ENCODE results near the gene APP. TPM values are rescaled to one million over a fixed set of nuclear protein-coding genes. Genes with fewer than 3 reads are reported as not detected.

APP gene
- total RNA-seq, 4 donors from 2014 or later = 209 to 297 (median 240) TPM

DNA sequence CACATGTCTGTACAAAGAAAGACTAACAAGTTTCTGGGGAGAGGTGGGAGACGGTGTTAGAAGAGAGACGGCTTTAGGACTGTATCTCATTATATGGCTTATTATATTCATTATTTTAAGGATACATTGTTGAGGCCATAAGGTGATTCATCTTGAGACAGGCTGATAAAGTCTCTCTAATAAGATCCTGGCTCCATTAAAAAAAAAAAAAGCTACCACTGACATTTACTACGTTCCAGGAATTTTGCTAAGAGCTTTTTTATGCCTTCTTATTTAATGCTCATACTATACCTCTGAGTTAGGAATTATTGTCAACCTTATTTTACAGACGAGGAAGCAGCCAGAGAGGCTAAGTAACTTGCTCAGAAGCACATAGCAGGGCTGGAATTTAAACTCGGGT is 262.1 kb downstream of the APP start:
- DNase-seq = no peak
- Histone ChIP-seq H3K27me3 (no peaks in the 10 kb centered on the region), H3K4me3 (no peak overlapping the region), H3K36me3 (no peaks in the 10 kb centered on the region), H3K4me1 (peaks cover 0 to 23% (median 0%) of the 10 kb centered on the region in 4 donors), H3K9me3 (no peaks in the 10 kb centered on the region), H3K27ac (peak overlapping the region in 2 of 4 donors; percentile 1 to 26)
- no peak for TF ChIP-seq POLR2A (IDR thresholded peaks at IDR 0.05)
- TF ChIP-seq, protein P1, sequence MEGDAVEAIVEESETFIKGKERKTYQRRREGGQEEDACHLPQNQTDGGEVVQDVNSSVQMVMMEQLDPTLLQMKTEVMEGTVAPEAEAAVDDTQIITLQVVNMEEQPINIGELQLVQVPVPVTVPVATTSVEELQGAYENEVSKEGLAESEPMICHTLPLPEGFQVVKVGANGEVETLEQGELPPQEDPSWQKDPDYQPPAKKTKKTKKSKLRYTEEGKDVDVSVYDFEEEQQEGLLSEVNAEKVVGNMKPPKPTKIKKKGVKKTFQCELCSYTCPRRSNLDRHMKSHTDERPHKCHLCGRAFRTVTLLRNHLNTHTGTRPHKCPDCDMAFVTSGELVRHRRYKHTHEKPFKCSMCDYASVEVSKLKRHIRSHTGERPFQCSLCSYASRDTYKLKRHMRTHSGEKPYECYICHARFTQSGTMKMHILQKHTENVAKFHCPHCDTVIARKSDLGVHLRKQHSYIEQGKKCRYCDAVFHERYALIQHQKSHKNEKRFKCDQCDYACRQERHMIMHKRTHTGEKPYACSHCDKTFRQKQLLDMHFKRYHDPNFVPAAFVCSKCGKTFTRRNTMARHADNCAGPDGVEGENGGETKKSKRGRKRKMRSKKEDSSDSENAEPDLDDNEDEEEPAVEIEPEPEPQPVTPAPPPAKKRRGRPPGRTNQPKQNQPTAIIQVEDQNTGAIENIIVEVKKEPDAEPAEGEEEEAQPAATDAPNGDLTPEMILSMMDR (IDR thresholded peaks at IDR 0.05) = no peak

DNA sequence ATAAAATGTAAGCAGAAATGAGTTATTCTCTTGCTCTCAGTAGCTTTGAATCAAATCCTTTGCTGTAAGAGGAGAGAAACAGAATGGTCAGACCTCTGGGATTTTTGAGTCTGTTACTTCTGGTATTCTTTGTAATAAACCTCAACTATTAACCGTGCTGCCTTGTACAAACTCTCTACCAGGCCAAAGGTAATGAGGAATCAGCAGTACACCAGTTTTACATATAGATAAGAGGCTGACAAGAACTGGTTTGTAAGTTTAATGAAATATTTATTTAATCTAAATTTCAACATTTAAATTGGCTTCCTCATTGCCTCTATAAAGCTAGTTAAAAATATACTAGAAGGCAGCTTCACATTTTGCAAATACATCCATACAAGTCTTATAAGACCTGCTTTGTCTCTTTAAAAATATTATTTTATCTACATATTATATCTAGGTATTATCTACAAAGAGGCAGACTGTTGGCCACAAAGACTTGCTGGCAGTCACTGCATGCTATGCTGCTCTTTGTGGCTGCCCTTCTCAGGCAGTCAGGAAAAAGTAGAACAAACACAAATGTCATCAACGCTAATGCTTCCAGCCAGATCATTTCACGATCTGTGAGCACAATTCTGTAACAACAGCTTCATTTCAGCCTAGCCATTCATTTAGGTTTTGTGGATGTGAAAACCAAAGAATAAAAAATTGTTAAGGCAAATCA is 262.8 kb downstream of the APP start:
- Histone ChIP-seq H3K36me3 (no peaks in the 10 kb centered on the region), H3K4me3 (no peak overlapping the region), H3K9me3 (no peaks in the 10 kb centered on the region), H3K27me3 (no peaks in the 10 kb centered on the region), H3K4me1 (peaks cover 0 to 23% (median 0%) of the 10 kb centered on the region in 4 donors), H3K27ac (peak overlapping the region in 3 of 4 donors; percentile 3 to 48 (median 26))
- TF ChIP-seq, protein P1 (IDR thresholded peaks at IDR 0.05) = no peak
- peak in 1 of 2 donors; percentile 19 for TF ChIP-seq POLR2A (IDR thresholded peaks at IDR 0.05)
- DNase-seq = no peak

DNA sequence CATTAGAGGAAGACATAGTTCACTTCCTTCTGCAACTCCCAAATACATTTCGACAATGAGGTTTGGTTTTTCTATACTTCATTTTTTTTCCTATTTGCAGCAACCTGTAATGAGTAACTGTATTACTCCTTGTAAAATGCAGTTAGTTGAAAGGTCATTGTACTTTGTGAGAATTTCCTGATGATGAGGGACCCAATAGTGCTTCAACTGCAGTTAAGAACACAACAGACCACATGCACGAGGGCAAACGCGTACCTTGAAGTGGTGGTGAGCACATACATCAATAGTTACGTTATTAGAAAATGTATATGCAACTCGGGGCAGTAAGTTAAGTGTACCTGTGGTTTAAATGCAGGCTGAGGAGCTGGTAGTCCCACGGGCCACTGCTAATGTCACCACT is 264.0 kb downstream of the APP start:
- Histone ChIP-seq H3K27me3 (no peaks in the 10 kb centered on the region), H3K4me1 (peaks cover 0 to 12% (median 0%) of the 10 kb centered on the region in 4 donors), H3K36me3 (no peaks in the 10 kb centered on the region), H3K27ac (peak overlapping the region in 1 of 4 donors; percentile 50), H3K9me3 (no peaks in the 10 kb centered on the region), H3K4me3 (no peak overlapping the region)
- DNase-seq = no peak
- TF ChIP-seq, protein P1 (IDR thresholded peaks at IDR 0.05) = no peak
- no peak for TF ChIP-seq POLR2A (IDR thresholded peaks at IDR 0.05)

DNA sequence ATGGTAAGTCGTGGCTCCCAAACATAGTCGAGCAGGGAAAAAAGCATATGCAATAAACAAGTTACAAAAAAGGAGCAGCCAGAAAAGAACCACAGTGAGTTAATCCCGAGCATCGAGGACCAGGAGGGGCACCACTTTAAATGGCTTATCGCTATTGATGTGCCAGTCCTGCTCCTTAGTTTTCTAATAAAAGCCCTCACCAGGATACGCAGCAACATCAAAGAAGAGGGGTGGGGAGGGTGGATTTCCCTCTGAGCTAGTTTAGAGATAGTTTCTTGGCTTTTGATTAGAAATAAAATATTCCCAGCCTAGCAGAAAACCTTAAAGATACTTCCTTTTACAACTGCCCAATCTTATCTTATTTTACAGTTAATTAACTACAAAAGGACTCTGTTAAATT is 265.4 kb downstream of the APP start:
- no peaks in the 10 kb centered on the region for H3K36me3 ChIP-seq
- DNase-seq = no peak
- TF ChIP-seq, protein P1 (IDR thresholded peaks at IDR 0.05) = no peak
- TF ChIP-seq POLR2A (IDR thresholded peaks at IDR 0.05) = no peak
- no peak overlapping the region for H3K27ac ChIP-seq
- H3K4me3 ChIP-seq = no peak overlapping the region
- H3K4me1 ChIP-seq = peaks cover 0 to 11% (median 0%) of the 10 kb centered on the region in 4 donors
- no peaks in the 10 kb centered on the region for H3K27me3 ChIP-seq
- no peaks in the 10 kb centered on the region for H3K9me3 ChIP-seq

DNA sequence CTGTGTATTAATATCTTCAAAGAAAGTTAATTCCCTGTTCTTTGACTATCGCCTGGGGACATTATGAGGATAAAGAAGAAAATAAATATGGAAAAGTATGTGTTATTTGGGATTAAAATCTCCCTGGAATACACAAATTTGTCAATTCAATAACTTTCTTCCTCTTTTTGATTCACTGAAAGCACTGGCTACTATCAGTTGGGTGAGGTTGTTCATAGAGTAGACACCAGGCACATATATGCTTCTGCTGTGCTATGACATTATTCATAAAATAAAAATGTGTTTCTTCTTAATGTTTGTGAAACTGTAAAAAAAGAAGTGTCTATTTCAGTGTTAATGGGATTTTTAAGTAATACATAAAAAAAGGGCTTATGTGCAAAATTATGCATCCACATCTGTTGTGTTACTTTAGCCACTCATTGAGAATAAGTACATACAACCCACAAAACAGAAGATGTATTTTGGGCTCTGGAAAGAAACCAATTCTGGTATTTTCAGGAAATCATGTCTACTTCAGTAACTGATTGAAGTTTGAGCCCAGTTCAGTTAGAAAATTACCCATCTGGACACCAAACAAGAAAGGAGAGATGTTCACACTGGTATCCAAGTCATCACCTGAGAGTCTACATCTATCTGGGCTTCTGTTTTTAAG is 266.4 kb downstream of the APP start:
- Histone ChIP-seq H3K27me3 (no peaks in the 10 kb centered on the region), H3K27ac (no peak overlapping the region), H3K4me1 (peaks cover 0 to 11% (median 0%) of the 10 kb centered on the region in 4 donors), H3K4me3 (no peak overlapping the region), H3K9me3 (no peaks in the 10 kb centered on the region), H3K36me3 (no peaks in the 10 kb centered on the region)
- DNase-seq = no peak
- TF ChIP-seq POLR2A (IDR thresholded peaks at IDR 0.05) = no peak
- TF ChIP-seq, protein P1 (IDR thresholded peaks at IDR 0.05) = no peak
